Skeletal muscle satellite cell (primary cell): Measurements from ENCODE around the gene CTNND2.

Experiments
- H3K27me3 ChIP-seq: 2 replicates; pipeline ENCODE4 v1.7.0; 2013; ENCODE audit warnings: low read length; ENCODE audit not compliant: control insufficient read depth, insufficient read depth
- H3K36me3 ChIP-seq: 2 replicates; pipeline ENCODE4 v1.7.0; 2013; ENCODE audit warnings: mild to moderate bottlenecking, control low read depth, low read length; ENCODE audit not compliant: insufficient read depth
- H3K4me1 ChIP-seq: 2 replicates; pipeline ENCODE4 v1.7.0; 2013; ENCODE audit warnings: low read length; ENCODE audit not compliant: control insufficient read depth, insufficient read depth
- H3K4me2 ChIP-seq: 2 replicates; pipeline ENCODE4 v1.7.0; 2013; ENCODE audit warnings: mild to moderate bottlenecking, low read length
- H3K4me3 ChIP-seq: 2 replicates; pipeline ENCODE4 v1.7.0; 2013; ENCODE audit warnings: low read length
- H3K9ac ChIP-seq: 2 replicates; pipeline ENCODE4 v1.7.0; 2013; ENCODE audit warnings: mild to moderate bottlenecking, low read depth, low read length, moderate library complexity
- H3K9me3 ChIP-seq: replicated peaks from 2 replicates; pipeline ENCODE4 v1.7.0; 2013; ENCODE audit warnings: mild to moderate bottlenecking, control low read depth, low read length

CTNND2 gene

DNA sequence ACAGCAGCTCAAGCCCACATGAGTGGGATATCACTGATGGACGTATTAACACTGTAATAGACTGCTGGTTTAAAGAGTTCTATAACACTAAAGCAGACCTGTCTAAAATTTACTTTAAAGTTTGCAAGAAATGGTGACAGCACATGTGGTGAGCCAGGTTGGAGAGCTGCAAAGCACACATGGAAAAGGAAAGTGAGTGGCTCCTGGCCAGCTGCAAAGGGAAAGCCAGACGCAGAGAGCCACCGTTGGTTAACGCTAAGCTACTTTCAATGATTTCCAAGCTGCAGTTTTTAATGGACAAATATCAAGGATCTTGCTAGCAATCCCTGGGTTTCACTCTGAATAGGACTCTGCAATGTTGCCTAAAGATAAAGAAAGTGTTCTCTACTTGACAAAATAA is 89.9 kb downstream of the CTNND2 start:
- no peaks in the 10 kb centered on the region for H3K4me1 ChIP-seq
- H3K27me3 ChIP-seq: no peaks in the 10 kb centered on the region
- H3K9me3 ChIP-seq: peaks cover 5% of the 10 kb centered on the region
- H3K9ac ChIP-seq: no peak overlapping the region
- H3K36me3 ChIP-seq: no peaks in the 10 kb centered on the region
- H3K4me3 ChIP-seq: no peak overlapping the region
- no peak overlapping the region for H3K4me2 ChIP-seq

DNA sequence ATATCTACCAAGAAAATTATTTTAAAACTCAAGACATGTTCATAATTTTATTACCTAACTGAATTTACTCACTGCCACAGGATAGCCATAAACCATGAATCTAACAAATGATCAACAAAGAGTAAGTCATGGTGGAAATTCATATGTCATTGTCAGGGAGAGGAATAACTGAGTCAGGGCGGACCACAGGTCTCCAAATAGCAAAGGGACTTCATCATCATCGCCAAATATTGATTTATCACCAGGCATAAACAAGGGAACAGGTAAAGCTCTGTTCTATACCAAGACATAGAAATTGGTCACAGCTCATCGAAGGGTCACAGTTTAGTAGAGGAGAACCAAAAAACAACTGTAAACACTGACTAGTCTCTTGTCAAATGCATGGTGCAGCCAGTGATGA is 94.8 kb downstream of the CTNND2 start:
- no peaks in the 10 kb centered on the region for H3K4me1 ChIP-seq
- no peak overlapping the region for H3K9ac ChIP-seq
- H3K4me3 ChIP-seq: no peak overlapping the region
- H3K27me3 ChIP-seq: no peaks in the 10 kb centered on the region
- H3K4me2 ChIP-seq: no peak overlapping the region
- no peaks in the 10 kb centered on the region for H3K9me3 ChIP-seq
- no peaks in the 10 kb centered on the region for H3K36me3 ChIP-seq

DNA sequence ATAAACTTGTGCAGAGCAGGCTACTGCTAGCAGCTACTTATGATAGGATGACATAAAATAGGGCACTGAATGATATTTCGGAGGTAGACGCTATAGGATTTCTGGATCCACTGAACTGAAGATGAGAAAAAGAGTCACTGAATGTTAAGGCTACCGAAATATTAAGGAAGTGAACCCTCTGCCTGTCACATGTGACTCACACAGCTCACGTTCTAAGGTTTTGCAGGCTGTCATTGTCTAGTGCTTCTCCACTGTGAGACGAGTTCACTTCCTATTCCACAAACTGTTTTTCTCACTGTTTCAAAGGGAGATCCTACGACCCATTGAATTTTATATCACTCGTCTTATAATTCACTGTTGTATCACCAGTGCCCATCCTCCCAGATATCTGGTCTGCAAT is 100.8 kb downstream of the CTNND2 start:
- no peaks in the 10 kb centered on the region for H3K36me3 ChIP-seq
- no peak overlapping the region for H3K4me2 ChIP-seq
- H3K4me3 ChIP-seq: no peak overlapping the region
- H3K9me3 ChIP-seq: no peaks in the 10 kb centered on the region
- H3K9ac ChIP-seq: no peak overlapping the region
- H3K27me3 ChIP-seq: no peaks in the 10 kb centered on the region
- no peaks in the 10 kb centered on the region for H3K4me1 ChIP-seq

DNA sequence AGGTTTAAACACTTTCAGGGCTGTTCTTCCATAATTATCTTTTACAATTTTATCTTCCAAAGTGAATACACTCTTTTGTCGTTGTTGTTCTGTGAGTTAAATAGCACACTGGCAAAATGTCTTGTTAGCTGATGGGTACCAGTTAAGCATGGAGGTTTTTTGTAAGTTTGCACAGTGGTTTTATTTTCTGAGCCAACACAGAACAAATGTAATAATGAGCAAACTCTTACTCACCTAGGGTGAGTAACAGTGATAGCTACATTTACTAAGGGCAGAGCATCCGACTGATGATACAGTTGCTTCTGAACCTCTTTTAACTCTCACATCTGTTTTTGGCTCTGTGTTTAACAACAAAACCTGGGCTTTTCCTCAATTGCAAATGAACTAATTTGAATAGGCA is 103.2 kb downstream of the CTNND2 start:
- H3K36me3 ChIP-seq: no peaks in the 10 kb centered on the region
- H3K4me3 ChIP-seq: no peak overlapping the region
- no peak overlapping the region for H3K9ac ChIP-seq
- H3K9me3 ChIP-seq: no peaks in the 10 kb centered on the region
- H3K27me3 ChIP-seq: no peaks in the 10 kb centered on the region
- no peak overlapping the region for H3K4me2 ChIP-seq
- H3K4me1 ChIP-seq: no peaks in the 10 kb centered on the region

DNA sequence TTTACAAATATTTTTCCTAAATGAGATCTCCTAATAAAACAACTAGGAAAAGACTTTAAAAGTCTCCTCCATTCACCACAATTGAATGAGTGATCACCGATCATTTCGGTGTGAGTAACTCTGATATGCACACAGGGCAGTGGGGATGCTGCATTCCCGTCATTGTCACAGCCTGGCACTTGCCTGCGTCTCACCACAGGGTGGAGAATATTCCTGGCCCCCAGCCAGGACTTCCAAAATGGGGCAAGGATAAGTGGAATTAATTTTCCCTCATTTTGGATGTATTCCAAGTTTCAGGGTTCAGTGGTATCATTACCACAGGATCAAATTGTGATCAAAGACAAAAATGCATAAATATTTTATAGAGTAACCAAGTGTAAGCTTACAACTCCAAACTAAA is 107.1 kb downstream of the CTNND2 start:
- no peaks in the 10 kb centered on the region for H3K36me3 ChIP-seq
- H3K4me3 ChIP-seq: no peak overlapping the region
- no peaks in the 10 kb centered on the region for H3K4me1 ChIP-seq
- H3K9me3 ChIP-seq: peaks cover 3% of the 10 kb centered on the region
- H3K9ac ChIP-seq: no peak overlapping the region
- no peaks in the 10 kb centered on the region for H3K27me3 ChIP-seq
- H3K4me2 ChIP-seq: no peak overlapping the region

- Histone ChIP-seq H3K4me2 (no peak overlapping the region), H3K4me1 (no peaks in the 10 kb centered on the region), H3K9me3 (peaks cover 3% of the 10 kb centered on the region), H3K27me3 (no peaks in the 10 kb centered on the region), H3K9ac (no peak overlapping the region), H3K36me3 (no peaks in the 10 kb centered on the region), H3K4me3 (no peak overlapping the region)
Observed at GRCh38 chr5:11793396-11793795, 110.8 kb downstream of the CTNND2 start.

- Histone ChIP-seq H3K4me1 (no peaks in the 10 kb centered on the region), H3K9ac (no peak overlapping the region), H3K27me3 (no peaks in the 10 kb centered on the region), H3K4me2 (no peak overlapping the region), H3K36me3 (no peaks in the 10 kb centered on the region), H3K9me3 (peaks cover 3% of the 10 kb centered on the region), H3K4me3 (no peak overlapping the region)
Observed at GRCh38 chr5:11792621-11793020, 111.6 kb downstream of the CTNND2 start.

DNA sequence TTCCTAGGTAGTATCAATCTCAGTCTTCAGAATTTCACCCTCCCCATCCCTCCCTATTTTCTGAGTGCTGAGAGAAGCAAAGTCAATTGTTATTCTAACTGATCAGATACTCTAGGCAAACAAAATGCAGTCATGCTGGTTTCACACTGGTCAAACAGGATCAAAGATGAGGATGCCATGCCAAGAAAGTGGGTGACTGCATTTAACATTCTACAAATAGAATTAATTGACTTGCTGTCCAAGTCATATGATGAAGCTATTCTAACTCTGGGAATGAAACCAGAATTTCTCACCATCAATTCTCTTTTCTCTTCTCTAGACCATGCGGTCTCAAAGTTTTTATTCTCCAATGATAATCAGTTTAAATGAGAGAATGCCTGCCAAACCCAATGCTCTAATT is 112.5 kb downstream of the CTNND2 start:
- H3K9me3 ChIP-seq: peaks cover 3% of the 10 kb centered on the region
- H3K9ac ChIP-seq: no peak overlapping the region
- no peaks in the 10 kb centered on the region for H3K4me1 ChIP-seq
- H3K4me3 ChIP-seq: no peak overlapping the region
- no peak overlapping the region for H3K4me2 ChIP-seq
- H3K36me3 ChIP-seq: no peaks in the 10 kb centered on the region
- H3K27me3 ChIP-seq: no peaks in the 10 kb centered on the region

GRCh38 chr5:11790201-11790600 is 114.0 kb downstream of the CTNND2 start:
- no peak overlapping the region for H3K4me2 ChIP-seq
- H3K27me3 ChIP-seq: no peaks in the 10 kb centered on the region
- H3K4me3 ChIP-seq: no peak overlapping the region
- H3K36me3 ChIP-seq: no peaks in the 10 kb centered on the region
- H3K4me1 ChIP-seq: no peaks in the 10 kb centered on the region
- H3K9me3 ChIP-seq: peaks cover 4% of the 10 kb centered on the region
- no peak overlapping the region for H3K9ac ChIP-seq

GRCh38 chr5:11785771-11786352 is 118.4 kb downstream of the CTNND2 start:
- no peaks in the 10 kb centered on the region for H3K4me1 ChIP-seq
- no peaks in the 10 kb centered on the region for H3K36me3 ChIP-seq
- peaks cover 4% of the 10 kb centered on the region for H3K9me3 ChIP-seq

GRCh38 chr5:11780641-11781345 is 123.5 kb downstream of the CTNND2 start:
- Histone ChIP-seq H3K9ac (no peak overlapping the region), H3K4me1 (no peaks in the 10 kb centered on the region), H3K9me3 (peaks cover 7% of the 10 kb centered on the region), H3K4me3 (no peak overlapping the region), H3K27me3 (no peaks in the 10 kb centered on the region), H3K36me3 (no peaks in the 10 kb centered on the region), H3K4me2 (no peak overlapping the region)

More at GRCh38 chr5:11785771-11786352, 118.4 kb downstream of the CTNND2 start:
- no peak overlapping the region for H3K9ac ChIP-seq
- no peak overlapping the region for H3K4me2 ChIP-seq
- no peak overlapping the region for H3K4me3 ChIP-seq
- H3K27me3 ChIP-seq: no peaks in the 10 kb centered on the region

DNA sequence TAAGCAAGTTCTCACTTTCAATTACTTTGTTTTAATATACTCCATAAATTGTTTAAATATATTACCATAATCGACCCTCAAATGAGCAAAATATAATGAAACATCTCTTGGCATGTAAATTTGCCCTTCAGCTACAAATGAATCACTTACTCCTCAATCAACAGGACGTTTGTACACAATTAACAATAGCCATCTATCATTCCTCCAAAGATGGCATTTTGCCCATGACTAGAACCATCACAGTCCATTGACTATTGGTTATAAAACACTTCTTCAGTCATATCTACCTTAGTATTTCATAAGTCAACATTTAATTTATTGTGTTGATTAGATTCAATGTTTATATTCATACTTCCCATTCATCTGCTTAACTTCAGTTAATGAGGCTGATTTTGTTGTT is 127.2 kb downstream of the CTNND2 start:
- H3K9ac ChIP-seq: no peak overlapping the region
- no peak overlapping the region for H3K4me3 ChIP-seq
- no peak overlapping the region for H3K4me2 ChIP-seq
- no peaks in the 10 kb centered on the region for H3K4me1 ChIP-seq
- no peaks in the 10 kb centered on the region for H3K36me3 ChIP-seq
- H3K9me3 ChIP-seq: peaks cover 4% of the 10 kb centered on the region
- no peaks in the 10 kb centered on the region for H3K27me3 ChIP-seq
